Measurements from ENCODE around the gene AUTS2.
A peak's percentile ranks its signal among the peaks of the same experiment; 100 is the strongest.

Gene AUTS2

DNA sequence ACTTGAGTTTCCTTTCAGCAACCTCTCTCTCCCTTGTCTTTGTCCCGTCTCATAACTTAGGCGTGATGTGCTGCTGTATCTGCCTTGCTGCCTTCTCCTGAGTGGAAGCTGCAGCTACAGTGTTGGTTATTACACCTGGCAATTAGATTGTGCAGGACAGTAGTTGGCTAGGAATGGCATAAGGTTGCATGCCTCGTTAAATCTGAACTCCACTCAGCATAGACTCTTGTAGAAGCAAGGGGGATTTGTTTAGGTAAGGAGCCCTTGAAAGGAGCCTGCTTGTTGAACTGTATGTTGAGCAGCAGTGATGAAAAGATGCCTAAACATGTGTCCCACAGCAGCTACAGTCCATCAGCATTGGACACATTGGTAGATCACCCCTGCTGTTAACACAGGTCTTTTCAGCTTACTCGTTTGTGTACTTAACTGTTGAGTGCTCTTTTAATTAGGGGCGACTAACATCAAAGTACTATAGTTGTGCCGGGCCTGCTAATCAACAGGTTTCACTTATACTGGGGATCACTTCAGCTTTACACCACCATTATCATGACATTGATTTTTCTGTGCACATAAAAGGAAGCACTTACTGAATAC is 225.0 kb downstream of the AUTS2 start:
- peak overlapping the region; percentile 1 for H2AFZ ChIP-seq (ENCODE audit: low read depth, low read length, severe bottlenecking)
- no peaks in the 10 kb centered on the region; the same call in 1 of the 2 replicates for H4K20me1 ChIP-seq (ENCODE audit: low read depth, low read length)
- H3K79me2 ChIP-seq (ENCODE audit: insufficient read depth, low read length) = peaks cover 39% of the 10 kb centered on the region; the same call in 1 of the 2 replicates
- no peaks in the 10 kb centered on the region for H3K9me3 ChIP-seq (ENCODE audit: insufficient read depth, low read length)
- TF ChIP-seq, protein P1, sequence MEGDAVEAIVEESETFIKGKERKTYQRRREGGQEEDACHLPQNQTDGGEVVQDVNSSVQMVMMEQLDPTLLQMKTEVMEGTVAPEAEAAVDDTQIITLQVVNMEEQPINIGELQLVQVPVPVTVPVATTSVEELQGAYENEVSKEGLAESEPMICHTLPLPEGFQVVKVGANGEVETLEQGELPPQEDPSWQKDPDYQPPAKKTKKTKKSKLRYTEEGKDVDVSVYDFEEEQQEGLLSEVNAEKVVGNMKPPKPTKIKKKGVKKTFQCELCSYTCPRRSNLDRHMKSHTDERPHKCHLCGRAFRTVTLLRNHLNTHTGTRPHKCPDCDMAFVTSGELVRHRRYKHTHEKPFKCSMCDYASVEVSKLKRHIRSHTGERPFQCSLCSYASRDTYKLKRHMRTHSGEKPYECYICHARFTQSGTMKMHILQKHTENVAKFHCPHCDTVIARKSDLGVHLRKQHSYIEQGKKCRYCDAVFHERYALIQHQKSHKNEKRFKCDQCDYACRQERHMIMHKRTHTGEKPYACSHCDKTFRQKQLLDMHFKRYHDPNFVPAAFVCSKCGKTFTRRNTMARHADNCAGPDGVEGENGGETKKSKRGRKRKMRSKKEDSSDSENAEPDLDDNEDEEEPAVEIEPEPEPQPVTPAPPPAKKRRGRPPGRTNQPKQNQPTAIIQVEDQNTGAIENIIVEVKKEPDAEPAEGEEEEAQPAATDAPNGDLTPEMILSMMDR (IDR thresholded peaks at IDR 0.05; ENCODE audit: insufficient read depth, low read length, poor library complexity, severe bottlenecking) = no peak
- no peak for TF ChIP-seq EZH2phosphoT487 (conservative IDR thresholded peaks at IDR 0.05; ENCODE audit: low read length)
- H3K4me3 ChIP-seq (ENCODE audit: insufficient read depth, low read length, poor library complexity, severe bottlenecking) = peak overlapping the region; percentile 37
- H3K27ac ChIP-seq (ENCODE audit: low read depth, low read length) = peak overlapping the region; percentile 94
- H3K36me3 ChIP-seq (ENCODE audit: low read length) = 0 out of 2 replicates have a peak, but pooled peaks cover 3% of the 10 kb centered on the region
- H3F3A ChIP-seq (ENCODE audit: insufficient read depth) = peaks cover 35% of the 10 kb centered on the region
- no peaks in the 10 kb centered on the region for H3K9me2 ChIP-seq (replicated peaks; ENCODE audit: insufficient read depth, low read length)
- H3K27me3 ChIP-seq (ENCODE audit: low read length) = no peaks in the 10 kb centered on the region
- peak overlapping the region; percentile 59 for H3K9ac ChIP-seq (ENCODE audit: low read length)
- H3K4me2 ChIP-seq (ENCODE audit: low read depth, low read length, poor library complexity, severe bottlenecking) = peak overlapping the region; percentile 84

DNA sequence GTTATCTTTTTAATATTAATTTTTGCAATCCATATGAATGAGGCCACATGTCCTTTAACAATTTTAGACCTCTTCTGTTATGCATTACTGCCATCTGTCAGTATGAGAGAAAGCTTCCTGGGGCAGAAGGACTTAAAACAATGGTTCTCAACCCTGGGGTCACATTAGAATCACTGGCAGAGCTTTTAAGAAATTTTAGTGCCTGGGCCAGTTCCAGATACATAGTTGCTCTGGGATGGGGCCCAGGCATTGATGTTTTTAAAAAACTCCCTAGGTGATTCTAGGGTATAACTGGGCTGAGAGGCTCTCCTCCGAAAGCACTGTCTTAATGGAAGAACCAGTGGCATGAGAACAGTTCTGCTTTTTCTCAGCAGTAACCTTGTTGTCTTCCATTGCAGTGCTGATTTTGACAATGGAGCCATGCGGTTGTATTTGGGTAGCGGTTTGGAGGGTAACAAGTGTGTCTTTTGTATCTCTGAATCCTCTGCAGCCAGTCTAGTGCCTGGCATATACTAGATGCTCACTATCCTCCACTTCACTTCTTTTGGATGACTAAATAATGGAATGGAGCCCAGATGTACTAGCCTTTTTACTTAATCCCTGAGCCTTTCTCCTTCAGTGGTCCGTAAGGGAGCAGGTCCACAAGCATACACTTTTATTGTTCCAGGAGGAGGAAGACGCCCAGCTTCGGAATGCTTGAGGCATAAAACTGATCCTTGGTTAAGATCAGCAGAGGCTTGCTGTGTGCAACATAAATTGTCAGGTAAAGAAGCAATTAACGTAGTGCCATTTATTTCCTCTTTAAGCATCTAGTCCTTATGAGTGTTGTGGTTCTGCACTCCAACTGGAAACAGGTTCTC is 227.1 kb downstream of the AUTS2 start:
- TF ChIP-seq EZH2phosphoT487 (conservative IDR thresholded peaks at IDR 0.05; ENCODE audit: low read length) = no peak
- TF ChIP-seq, protein P1 (IDR thresholded peaks at IDR 0.05; ENCODE audit: insufficient read depth, low read length, poor library complexity, severe bottlenecking) = peak; percentile 32
- peaks cover 35% of the 10 kb centered on the region for H3F3A ChIP-seq (ENCODE audit: insufficient read depth)
- no peaks in the 10 kb centered on the region for H3K9me2 ChIP-seq (replicated peaks; ENCODE audit: insufficient read depth, low read length)
- peak overlapping the region; percentile 56 for H3K4me3 ChIP-seq (ENCODE audit: insufficient read depth, low read length, poor library complexity, severe bottlenecking)
- 0 out of 2 replicates have a peak, but pooled peaks cover 10% of the 10 kb centered on the region for H3K36me3 ChIP-seq (ENCODE audit: low read length)
- H3K9ac ChIP-seq (ENCODE audit: low read length) = peak overlapping the region; percentile 59
- H3K9me3 ChIP-seq (ENCODE audit: insufficient read depth, low read length) = no peaks in the 10 kb centered on the region
- H3K79me2 ChIP-seq (ENCODE audit: insufficient read depth, low read length) = peaks cover 27% of the 10 kb centered on the region; the same call in 1 of the 2 replicates
- H3K27me3 ChIP-seq (ENCODE audit: low read length) = no peaks in the 10 kb centered on the region
- H2AFZ ChIP-seq (ENCODE audit: low read depth, low read length, severe bottlenecking) = peak overlapping the region; percentile 76
- no peaks in the 10 kb centered on the region for H4K20me1 ChIP-seq (ENCODE audit: low read depth, low read length)
- peak overlapping the region; percentile 94 for H3K27ac ChIP-seq (ENCODE audit: low read depth, low read length)
- H3K4me2 ChIP-seq (ENCODE audit: low read depth, low read length, poor library complexity, severe bottlenecking) = peak overlapping the region; percentile 84

DNA sequence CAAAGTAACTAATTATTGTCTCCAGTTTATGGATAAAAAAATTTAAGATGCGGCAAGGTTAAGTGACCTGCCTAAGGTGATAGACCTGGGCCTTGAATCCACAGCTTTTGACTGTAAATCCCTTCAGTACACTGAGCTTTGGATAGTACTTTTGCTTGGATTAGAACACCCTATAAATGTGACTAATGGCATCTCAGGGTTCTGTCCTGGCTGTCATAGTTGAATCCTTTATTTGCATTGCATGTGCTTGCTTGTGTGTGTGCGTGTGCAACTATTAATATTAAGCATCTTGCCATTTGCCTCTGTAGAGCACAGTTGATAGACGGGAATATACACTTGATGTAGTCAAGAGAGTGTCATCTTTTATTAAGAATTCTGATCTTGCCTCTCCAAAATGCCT is 228.0 kb downstream of the AUTS2 start:
- no peaks in the 10 kb centered on the region for H4K20me1 ChIP-seq (ENCODE audit: low read depth, low read length)
- no peaks in the 10 kb centered on the region for H3K9me3 ChIP-seq (ENCODE audit: insufficient read depth, low read length)
- no peaks in the 10 kb centered on the region for H3K27me3 ChIP-seq (ENCODE audit: low read length)
- H3K4me2 ChIP-seq (ENCODE audit: low read depth, low read length, poor library complexity, severe bottlenecking) = peak overlapping the region; percentile 84
- H3K36me3 ChIP-seq (ENCODE audit: low read length) = 0 out of 2 replicates have a peak, but pooled peaks cover 10% of the 10 kb centered on the region
- peak overlapping the region; percentile 3 for H3K4me3 ChIP-seq (ENCODE audit: insufficient read depth, low read length, poor library complexity, severe bottlenecking)
- H2AFZ ChIP-seq (ENCODE audit: low read depth, low read length, severe bottlenecking) = no peak overlapping the region
- H3K9ac ChIP-seq (ENCODE audit: low read length) = peak overlapping the region; percentile 59
- H3F3A ChIP-seq (ENCODE audit: insufficient read depth) = peaks cover 35% of the 10 kb centered on the region
- H3K79me2 ChIP-seq (ENCODE audit: insufficient read depth, low read length) = peaks cover 36% of the 10 kb centered on the region
- TF ChIP-seq EZH2phosphoT487 (conservative IDR thresholded peaks at IDR 0.05; ENCODE audit: low read length) = no peak
- TF ChIP-seq, protein P1 (IDR thresholded peaks at IDR 0.05; ENCODE audit: insufficient read depth, low read length, poor library complexity, severe bottlenecking) = no peak
- peak overlapping the region; percentile 94; the same call in 1 of the 2 replicates for H3K27ac ChIP-seq (ENCODE audit: low read depth, low read length)
- no peaks in the 10 kb centered on the region for H3K9me2 ChIP-seq (replicated peaks; ENCODE audit: insufficient read depth, low read length)

All from SU-DHL-6 (cell line).